H54 (cell line): ENCODE data around the gene P2RY13.
A peak's percentile ranks its signal among the peaks of the same experiment; 100 is the strongest.

ENCODE experiments used
- DNase-seq: peaks from one replicate; pipeline ENCODE4 v3.0.0; 2011; ENCODE audit warnings: low spot score, mixed read lengths; ENCODE audit not compliant: insufficient read length
- FAIRE-seq: peaks from 3 replicates; lab custom pipeline; 2011; peaks lifted over from hg19 to GRCh38; lab: Jason Lieb, UNC
- POLR2A ChIP-seq: IDR thresholded peaks from 2 replicates; pipeline ENCODE4 v1.6.1; 2011; ENCODE audit warnings: low read depth, mild to moderate bottlenecking, low read length

Gene P2RY13

GRCh38 chr3:151329363-151329762 lies at the start of gene P2RY13:
Gene P2RY13 (minus strand): TSS chr3:151329549. CDS start chr3:151329528, 21 bp downstream.
- no peak for TF ChIP-seq POLR2A
- FAIRE-seq: no peak
- no peak for DNase-seq

DNA sequence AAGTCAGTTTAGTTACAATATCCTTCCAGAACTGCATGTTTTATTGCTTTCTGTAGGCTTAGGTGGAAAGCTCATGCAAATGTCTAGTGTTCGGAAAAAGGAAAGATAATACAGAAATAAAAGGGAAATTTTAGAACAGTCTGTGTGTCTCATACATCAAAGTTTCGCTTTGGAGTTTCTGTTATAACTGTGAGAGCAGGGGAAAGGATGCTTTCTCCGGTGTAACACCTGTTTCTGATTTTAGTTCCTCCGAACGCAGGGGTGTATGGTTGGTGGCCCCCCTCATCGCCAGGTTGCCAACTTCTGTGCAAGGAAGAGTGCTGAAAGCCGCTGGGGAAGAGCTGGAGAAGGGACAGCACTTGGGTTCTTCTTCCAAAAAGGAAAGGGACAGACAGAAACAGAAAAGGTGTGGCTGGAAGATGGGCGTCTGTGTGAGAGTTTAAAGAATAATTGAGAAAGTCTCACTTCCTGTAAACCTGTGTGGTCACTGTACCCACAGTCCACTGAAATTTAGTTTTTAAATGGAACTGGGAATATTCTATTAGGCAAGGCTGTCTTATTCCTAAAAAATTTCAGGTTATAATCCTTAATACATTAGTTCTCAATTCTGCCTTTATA lies 48.5 kb upstream of the P2RY13 start:
- FAIRE-seq (no peak), DNase-seq (no peak)
- TF ChIP-seq POLR2A: no peak

GRCh38 chr3:151372063-151372820 lies 42.9 kb upstream of the P2RY13 start:
- DNase-seq (no peak), FAIRE-seq (no peak)
- no peak for TF ChIP-seq POLR2A

DNA sequence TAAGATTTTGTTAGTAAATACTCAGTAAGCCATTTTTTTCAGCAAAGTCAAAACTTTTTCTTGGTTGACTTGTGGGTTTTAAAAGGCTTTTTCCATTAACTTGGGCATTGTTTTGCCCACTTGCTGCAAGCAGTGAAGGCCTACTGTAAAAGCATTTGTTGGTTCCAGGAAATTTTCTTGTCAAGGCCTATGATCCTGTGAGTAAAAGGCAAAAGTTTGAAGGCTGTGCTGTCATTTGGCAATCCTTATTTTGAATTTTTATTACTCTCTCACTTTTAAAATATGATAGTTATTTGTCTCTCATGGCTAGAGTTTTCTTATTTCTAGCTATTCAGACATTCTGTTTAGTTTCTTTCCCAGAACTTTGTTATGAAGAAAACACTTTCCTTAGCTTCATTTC lies 42.2 kb upstream of the P2RY13 start:
- no peak for DNase-seq
- FAIRE-seq: no peak
- no peak for TF ChIP-seq POLR2A

DNA sequence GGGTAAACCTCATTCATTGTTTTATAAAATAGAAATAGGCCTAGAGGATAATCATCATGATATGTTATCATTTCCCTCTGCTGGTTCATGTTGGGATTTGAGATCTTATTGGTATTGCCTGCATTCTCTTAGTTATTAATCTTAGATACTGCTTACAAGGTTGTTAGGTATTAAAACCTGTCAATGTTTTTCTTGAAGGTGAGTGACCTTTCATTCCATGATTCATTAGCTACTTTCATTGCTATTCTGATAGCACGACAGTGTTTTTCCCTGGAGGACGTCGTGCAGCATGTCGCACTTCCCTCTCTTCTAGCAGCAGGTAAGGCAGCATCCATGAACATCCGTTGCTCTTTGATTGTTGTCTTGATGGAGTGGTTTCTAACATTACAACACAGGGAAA lies 38.1 kb upstream of the P2RY13 start:
- no peak for TF ChIP-seq POLR2A
- FAIRE-seq: no peak

DNA sequence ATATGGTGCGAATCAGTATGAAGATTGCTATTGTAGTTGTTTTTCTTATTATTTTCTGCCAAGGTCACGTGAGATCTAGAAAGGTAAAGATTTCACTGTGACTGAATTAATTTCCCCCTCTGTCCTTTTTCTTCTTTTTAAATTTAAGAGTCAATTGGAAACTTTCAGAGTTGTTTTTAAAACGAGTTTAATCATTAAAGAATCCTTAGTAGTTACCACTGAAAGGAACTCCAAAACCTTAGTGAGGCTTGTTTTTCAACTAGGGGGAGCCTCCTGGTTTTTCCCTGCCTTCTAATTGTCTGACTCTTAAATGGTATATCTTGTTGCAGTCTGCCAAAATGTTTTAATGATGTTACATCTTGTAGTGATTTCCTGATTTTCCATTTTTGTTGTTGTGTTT lies 37.6 kb upstream of the P2RY13 start:
- TF ChIP-seq POLR2A: no peak
- DNase-seq (no peak), FAIRE-seq (no peak)

More for the DNA sequence above, 38.1 kb upstream of the P2RY13 start:
- DNase-seq: no peak

DNA sequence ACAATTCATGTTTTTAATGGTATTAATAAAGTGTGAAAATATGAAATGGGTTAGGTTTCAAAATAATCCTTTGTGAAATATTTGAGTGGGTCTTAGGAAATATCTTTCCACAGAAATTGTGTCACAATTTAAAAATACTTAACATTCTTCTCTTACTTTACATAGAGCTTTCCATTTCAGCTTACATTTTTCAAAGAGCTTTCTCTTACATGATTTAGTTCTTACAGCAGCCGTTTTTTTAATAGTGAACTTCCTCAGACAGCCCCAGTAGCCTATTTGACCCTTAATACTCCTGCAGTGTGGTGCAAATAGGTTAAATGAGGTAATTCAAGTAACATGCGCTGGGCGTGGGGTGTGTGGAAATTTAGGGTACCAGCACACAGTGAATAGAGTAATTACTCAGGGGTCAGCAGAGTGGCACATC lies 33.4 kb upstream of the P2RY13 start:
- no peak for TF ChIP-seq POLR2A
- no peak for FAIRE-seq
- DNase-seq: no peak

DNA sequence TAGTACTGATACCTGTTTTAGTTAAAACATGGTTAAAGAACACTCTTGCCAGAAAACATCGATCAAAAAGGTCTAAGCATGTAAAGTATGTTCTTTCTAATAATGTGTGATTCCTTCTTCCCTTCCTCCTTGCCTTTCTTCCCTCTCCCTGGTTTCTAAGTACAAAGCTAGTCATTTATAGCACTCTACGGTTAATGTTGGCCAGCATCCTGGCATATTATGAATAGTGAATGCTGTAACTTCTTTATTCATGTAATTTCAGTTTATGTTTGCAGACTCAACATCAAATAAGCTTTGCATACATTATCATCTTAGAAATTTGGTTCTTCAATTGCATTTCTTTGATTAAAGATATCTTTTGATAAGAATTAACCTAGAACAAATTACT lies 28.1 kb upstream of the P2RY13 start:
- FAIRE-seq (no peak), DNase-seq (no peak)
- no peak for TF ChIP-seq POLR2A

GRCh38 chr3:151356794-151357462 lies 27.6 kb upstream of the P2RY13 start:
- FAIRE-seq: peak; percentile 45
- no peak for TF ChIP-seq POLR2A
- no peak for DNase-seq

DNA sequence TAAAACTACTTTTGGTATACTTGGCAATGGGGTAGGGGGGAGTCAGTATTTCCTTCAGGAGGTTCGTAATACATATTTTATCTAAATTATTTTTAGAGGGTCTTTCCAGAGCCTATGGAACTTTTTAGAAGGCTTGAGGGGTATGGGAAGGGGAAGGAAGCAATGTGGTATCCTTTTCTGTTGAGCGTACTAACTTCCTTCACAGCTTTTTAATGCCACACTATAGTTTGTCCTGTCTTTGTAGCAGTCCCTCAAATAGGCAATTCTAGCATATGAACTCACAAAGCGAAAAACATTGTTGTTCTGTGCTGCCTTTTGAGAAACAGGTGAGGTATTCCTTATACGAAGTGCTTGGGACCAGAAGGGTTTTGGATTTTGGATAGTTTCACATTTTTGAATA lies 22.3 kb upstream of the P2RY13 start:
- no peak for DNase-seq
- FAIRE-seq: no peak
- no peak for TF ChIP-seq POLR2A

DNA sequence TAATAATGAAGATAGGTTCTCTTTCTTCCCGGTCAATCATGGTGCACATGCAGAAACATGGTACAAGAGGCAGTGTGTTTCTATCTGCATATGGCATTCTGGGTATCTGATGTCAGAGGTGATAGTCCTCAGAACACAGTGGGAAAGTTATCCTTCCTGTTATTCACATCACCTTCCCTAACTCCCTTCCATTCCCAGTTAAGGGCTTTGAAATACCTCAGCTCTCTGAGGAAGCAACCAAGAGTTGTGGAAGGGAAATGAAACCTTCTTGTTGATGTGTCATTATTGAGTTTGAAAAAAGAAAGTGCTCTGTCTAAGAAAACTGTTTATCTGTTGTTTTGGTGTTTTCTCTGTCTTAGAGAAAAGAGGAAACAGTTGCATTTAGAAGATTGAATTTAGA lies 21.9 kb upstream of the P2RY13 start:
- no peak for TF ChIP-seq POLR2A
- DNase-seq (no peak), FAIRE-seq (no peak)

DNA sequence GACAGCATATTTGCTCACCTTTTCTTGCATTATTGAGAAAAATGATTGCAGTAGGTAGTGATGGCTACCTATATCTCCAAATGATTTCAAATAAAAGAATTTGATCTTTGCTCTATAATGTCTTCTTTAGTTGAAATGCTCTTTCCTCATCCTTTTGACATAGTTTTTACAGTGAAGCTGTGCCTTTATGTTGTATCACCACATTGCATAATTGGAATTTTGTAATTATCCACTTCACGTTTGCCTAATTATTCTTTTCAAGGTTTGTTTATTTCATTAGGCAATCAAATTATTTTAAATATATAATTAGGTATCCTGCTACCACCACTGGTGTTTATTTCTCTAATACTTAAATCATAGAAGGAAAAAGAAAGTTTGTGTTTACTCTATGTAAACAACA lies 21.3 kb upstream of the P2RY13 start:
- FAIRE-seq: no peak
- no peak for DNase-seq
- no peak for TF ChIP-seq POLR2A

- DNase-seq (no peak), FAIRE-seq (no peak)
- TF ChIP-seq POLR2A: no peak
Observed at GRCh38 chr3:151347432-151347831, 18.1 kb upstream of the P2RY13 start.

DNA sequence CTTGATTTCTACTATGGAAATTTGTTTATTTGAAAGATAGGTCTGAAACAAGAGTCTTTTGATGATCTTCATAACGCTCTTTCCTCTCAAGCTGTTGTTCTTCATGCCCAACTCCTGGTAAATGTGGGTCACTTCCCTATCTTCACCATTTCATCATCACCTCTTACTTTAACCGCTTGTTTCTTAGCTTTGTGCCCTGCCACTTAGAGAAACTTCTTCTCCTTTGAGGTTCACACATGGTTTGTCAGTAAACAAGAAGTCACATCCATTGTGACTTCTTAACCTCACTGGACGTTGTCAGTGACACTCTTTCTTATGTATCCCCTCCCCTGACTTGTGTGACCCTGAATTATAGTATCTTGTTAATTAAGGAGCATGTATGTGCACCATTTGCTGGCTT lies 16.9 kb upstream of the P2RY13 start:
- FAIRE-seq (no peak), DNase-seq (no peak)
- TF ChIP-seq POLR2A: no peak
